GM21737 (cell line): ENCODE measurements around the gene LRIG1.

Experiments used
- ATAC-seq: cut with Tn5 transposase; IDR thresholded peaks from one replicate; pipeline ENCODE4 v1.9.1; 2021; ENCODE audit warnings: mild to moderate bottlenecking, moderate library complexity; ENCODE audit not compliant: unreplicated experiment

The LRIG1 gene

GRCh38 chr3:66450390-66451022 is 50.3 kb downstream of the LRIG1 start:
- no peak for ATAC-seq

GRCh38 chr3:66449411-66449974 is 51.3 kb downstream of the LRIG1 start:
- no peak for ATAC-seq

DNA sequence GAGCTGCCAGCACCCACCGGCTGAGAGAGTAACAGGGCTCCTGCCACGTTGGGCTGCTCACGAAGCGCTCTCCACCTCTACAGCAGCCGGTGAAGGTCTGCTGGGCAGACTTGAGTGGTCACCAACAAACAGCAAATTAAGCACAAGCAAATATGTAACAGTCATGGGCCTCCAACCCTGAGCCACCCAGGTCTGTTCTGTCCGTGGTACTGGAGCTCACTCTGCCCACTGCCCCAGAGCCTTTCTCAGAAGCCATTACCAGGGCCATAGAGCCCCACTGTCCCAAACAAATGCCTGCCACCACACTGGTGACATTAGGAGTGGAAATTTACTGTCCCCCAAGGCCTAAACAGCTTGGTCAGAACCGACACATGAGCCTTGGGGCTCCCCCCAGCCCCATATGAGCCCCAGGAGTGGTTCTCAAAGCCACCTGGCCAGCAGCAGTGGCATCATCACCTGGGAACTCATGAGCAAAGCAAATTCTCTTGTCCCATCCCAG is 56.6 kb downstream of the LRIG1 start:
- ATAC-seq = no peak

DNA sequence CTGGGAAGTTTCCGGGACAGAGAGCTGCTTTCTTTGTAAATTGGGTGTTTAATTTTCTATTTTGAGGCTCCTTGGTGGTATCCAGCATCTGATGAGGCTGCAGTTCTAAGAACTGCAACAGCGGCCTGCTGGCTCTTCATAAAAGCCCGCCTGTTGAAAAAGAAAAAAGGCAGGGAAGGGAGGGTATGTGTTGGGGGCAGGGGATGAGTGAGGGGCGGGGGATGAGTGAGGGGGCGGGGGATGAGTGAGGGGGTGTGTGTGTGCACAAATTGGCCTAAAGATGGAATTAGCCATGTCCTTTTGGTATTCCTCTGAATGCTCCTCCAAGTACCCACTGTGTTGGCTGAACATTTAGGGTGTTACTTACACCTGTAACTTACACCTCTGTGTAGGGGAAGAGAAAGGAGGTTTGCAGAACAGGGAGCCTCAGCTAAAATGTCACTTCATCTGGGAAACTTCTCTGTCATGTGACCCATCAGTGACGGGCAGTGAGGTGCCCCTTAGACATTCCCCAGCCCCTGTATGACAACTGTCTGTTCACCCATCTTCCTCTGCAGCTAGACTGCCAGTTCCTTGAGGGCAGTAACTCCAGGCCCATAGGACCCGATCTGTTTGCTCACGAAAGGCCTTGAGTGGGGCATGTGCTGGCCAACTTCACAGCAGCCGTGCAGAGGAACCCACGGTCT is 57.6 kb downstream of the LRIG1 start:
- ATAC-seq = no peak

- no peak for ATAC-seq
Measured at GRCh38 chr3:66442254-66443117, 58.3 kb downstream of the LRIG1 start.

DNA sequence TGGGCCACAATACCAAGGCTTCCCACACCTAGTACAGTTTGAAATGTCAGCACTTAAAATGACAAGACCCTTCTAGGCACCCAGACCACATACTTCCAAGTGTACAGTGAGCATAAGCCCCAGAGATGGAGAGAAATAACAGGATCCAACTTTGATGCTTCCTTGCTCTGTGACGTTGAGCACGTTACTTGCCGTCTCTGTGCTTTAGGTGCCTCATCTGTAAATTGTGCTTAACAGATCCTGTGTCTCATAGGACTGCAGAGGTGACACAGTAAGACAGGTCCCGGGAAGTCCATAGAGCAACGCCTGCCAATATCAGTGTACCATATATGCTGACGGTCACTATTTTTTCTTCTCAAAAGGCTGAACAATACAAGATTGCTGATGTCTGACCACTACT is 59.1 kb downstream of the LRIG1 start:
- ATAC-seq = no peak

DNA sequence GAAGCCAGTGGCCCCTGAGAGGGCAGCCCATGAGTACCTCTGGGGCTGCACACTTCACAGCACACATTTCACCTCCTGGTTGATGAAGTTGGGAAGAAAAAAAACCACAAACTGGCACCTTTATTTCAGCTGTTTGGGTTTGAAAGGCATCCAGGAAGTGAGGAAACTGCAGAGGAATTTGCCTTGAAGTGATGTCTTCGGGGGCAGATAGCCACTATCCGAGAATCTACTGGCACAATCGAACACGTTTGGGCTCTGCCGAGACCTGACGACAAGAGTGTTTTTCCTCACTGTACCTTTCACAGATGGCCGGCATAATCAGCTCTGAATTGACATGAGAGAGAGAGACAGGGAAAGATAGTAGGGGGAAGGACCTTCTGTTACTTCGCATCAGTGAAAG is 59.7 kb downstream of the LRIG1 start:
- no peak for ATAC-seq

DNA sequence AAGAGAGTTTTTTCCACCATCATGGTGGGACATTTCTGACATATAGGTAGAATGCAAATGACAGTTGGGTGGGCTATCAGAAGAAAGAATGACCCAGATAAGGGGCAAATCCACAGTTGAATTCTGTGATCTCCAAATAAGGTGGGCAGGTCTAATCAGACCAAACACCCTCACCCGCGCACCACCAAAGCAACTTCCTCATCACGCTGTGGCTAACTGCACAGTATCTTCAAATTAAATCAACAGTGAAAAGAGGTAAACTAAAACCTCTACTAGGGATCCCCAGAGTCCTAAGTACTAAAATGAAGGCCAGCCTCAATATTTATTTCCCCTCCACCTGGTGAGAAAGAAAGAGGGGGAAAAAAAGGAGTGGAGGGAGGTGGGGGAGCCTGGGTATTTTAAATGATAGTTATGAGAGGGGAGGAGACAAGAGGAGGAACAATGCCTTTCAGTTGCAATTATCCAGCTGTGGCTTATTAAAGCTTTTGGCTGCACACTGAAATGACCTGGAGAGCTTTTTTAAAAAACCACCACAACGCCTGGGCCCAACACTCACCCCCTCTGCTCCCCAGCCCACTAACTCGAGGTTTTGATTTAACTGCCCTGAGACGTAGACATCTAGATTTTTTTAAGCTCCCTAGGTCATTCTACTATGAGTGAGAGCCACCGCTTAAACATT is 61.0 kb downstream of the LRIG1 start:
- no peak for ATAC-seq

GRCh38 chr3:66438046-66438445 is 62.8 kb downstream of the LRIG1 start:
- no peak for ATAC-seq

- no peak for ATAC-seq
Measured at GRCh38 chr3:66437341-66437929, 63.4 kb downstream of the LRIG1 start.

- no peak for ATAC-seq
Measured at GRCh38 chr3:66435989-66436388, 64.8 kb downstream of the LRIG1 start.

DNA sequence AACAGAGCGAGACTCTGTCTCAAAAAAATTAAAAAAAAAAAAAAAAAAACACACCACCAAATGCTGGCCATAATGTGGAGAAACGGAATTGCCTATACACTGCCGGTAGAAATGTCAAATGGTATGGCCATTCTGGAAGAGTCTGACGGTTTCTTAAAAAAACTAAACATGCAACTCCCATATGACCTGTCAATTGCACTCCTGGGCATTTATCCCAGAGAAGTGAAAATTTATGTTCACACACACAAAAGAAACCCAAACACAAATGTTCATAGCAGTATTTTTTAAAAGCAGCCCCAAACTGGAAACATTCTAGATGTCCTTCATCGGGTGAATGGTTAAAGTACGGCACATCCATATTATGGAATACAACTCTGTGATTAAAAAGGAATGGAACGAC is 66.1 kb downstream of the LRIG1 start:
- ATAC-seq = no peak

DNA sequence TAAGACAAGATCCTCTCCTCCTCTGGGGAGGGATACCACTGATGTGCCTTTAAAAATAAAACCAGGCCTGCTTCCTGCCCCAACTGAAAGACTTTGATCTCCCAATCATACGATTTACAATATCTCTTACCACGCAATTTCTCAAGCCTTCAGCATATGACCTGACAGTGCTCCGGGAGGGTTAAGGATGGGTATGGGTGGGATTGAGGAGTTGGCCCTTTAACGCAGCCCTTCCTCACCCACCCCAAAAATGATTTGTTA is 67.4 kb downstream of the LRIG1 start:
- no peak for ATAC-seq

DNA sequence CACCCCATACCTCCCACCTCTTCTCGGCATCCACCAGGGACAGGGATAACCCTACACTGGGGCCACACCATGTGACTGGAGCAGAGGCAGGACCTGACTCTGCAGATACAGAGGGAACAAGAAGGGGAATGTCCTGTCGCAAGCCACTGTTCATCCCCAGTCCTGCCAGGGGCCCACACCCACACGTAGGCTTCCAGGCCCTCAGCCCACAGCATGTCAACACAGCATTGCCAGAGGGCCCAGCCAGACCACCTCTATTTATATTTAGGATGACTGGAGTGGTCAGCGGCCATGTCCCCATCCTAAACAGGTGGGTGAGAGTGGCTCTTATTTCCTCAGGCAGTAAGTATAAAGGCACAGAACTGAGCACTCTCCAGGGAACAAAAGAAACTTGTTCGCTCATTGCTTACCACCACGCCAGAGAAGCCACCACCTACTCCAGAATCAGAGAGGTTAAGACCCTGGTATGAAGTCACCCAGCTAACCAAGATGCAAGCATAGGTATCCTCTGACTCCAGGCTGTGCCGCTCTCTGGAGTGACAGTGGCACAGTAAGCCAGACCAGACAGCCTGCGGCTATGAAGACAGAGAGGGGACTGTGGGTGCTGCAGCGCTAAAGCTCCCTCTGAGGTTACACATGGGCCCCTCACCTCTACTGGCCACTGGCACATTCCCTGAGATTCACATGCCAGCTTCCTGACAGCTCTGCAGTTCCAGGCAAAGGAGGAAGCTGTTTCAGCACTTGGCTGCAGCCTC is 67.9 kb downstream of the LRIG1 start:
- no peak for ATAC-seq

GRCh38 chr3:66432041-66432766 is 68.6 kb downstream of the LRIG1 start:
- no peak for ATAC-seq

- ATAC-seq = no peak
Measured at GRCh38 chr3:66431494-66431893, 69.3 kb downstream of the LRIG1 start.

DNA sequence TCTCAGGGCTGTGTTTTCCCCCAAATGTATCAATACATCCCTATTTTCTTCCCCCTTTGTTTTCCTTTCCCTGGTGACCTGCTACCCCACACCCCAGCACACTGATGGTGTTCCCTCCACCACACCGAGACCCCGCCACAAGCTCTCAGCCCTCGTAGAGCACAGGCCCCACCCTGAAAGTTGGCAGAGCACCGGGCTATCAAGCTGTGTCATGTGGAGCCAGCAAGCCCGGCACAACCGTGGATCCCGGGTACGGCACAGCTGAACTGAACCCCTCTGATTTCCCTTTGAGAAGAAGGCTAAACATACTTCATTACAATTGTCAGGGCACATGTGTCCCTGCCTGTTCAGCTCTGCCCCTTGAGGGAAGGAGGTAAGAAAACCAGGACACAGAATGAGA is 69.9 kb downstream of the LRIG1 start:
- no peak for ATAC-seq

DNA sequence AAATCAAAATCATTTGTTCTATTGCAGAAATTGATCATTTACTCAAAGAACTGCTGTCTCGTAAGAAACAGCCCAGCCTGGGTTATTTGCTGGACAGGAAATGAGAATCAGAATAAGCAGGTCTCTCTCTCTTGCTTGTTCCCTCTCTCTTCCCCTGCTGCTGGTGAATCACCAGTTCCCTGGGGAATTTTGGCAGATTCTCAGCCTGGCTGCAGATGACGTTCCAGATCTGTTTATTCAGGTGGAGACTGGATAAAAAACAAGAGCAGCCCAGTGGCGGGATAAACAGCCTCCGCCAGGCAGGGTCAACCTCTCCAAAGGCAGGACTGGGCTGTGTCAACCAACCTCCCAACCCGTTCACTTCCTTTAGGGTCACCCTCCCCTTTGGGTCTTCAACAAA is 72.1 kb downstream of the LRIG1 start:
- ATAC-seq = no peak

DNA sequence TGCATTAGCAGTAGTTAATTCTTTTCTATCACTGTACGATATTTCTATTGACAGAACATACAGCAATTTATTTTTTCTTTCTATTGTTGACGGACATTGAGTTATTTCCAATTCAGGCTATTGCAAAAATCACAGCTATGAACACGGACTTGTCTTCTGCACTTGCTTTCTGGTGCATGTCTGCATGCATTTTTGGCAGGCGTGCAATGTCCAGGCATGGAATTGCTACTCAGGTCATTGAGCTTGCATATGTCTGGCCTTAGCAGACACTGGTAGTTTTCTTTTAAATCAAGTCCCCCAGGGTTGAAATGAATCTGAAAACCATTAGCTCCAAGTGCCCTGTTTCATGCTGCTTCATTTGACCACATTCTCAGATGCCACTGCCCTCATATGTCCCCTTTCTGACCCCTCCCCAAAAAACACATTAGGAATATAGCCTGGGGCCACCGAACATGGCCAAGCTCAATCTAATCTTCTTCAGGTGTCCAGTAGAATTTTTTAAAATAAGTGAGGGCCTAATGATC is 72.8 kb downstream of the LRIG1 start:
- ATAC-seq = no peak
